ENCODE results near the gene SPA17.
A peak's percentile ranks its signal among the peaks of the same experiment; 100 is the strongest.

The SPA17 gene

DNA sequence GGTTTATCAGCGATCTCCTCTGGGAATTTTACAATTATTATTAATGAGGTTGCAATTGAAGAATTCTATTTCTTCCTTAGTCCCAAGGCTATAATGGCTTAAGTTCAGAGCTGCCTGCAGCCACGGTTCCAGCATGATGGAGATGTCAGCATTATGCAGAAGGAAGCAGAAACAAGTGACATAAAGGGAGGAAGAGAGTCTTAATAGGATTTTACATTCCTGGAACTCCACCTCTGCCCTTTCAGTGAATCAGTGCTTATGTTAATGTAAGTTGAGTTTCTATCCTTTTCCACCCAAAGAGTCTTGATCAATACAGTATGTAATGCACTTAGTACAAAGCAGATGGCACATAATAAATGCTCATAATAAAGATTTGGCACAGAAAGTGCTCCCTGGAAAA, 54.4 kb downstream of the SPA17 start:
- no peak for DNase-seq
- Histone ChIP-seq H3K4me1 (peaks cover 5 to 23% (median 17%) of the 10 kb centered on the region in 4 donors), H3K36me3 (no peaks in the 10 kb centered on the region), H3K4me3 (no peak overlapping the region), H3K27ac (no peak overlapping the region), H3K9me3 (no peaks in the 10 kb centered on the region), H3K27me3 (no peaks in the 10 kb centered on the region)
- intact Hi-C loops (cut with DNase I; ENCODE audit: low total_unique reads) = no loop called here
- TF ChIP-seq, protein P1, sequence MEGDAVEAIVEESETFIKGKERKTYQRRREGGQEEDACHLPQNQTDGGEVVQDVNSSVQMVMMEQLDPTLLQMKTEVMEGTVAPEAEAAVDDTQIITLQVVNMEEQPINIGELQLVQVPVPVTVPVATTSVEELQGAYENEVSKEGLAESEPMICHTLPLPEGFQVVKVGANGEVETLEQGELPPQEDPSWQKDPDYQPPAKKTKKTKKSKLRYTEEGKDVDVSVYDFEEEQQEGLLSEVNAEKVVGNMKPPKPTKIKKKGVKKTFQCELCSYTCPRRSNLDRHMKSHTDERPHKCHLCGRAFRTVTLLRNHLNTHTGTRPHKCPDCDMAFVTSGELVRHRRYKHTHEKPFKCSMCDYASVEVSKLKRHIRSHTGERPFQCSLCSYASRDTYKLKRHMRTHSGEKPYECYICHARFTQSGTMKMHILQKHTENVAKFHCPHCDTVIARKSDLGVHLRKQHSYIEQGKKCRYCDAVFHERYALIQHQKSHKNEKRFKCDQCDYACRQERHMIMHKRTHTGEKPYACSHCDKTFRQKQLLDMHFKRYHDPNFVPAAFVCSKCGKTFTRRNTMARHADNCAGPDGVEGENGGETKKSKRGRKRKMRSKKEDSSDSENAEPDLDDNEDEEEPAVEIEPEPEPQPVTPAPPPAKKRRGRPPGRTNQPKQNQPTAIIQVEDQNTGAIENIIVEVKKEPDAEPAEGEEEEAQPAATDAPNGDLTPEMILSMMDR (IDR thresholded peaks at IDR 0.05) = no peak

DNA sequence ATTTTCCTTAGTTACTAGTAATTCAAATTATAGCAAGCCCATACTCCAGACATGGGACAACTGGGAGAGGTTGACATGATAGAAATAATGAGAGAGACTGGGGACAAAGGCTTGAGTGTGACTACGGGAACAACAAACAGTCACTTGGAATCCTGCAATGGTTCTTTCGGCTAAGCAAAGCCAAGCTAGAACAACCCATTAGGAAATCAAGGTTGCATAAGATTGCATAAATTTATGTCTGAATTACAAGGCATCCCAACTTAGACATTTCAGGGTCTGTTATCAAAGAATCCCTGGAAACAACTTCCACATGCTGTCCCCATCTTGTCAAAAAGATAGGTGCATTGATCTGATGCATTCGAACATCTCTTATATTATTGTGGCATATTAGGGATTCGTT, 55.9 kb downstream of the SPA17 start:
- H3K4me1 ChIP-seq = peaks cover 5 to 21% (median 16%) of the 10 kb centered on the region in 4 donors
- H3K27ac ChIP-seq = no peak overlapping the region
- no peak for DNase-seq
- no peaks in the 10 kb centered on the region for H3K9me3 ChIP-seq
- intact Hi-C loops (cut with DNase I; ENCODE audit: low total_unique reads) = no loop called here
- no peaks in the 10 kb centered on the region for H3K27me3 ChIP-seq
- TF ChIP-seq, protein P1 (IDR thresholded peaks at IDR 0.05) = no peak
- H3K4me3 ChIP-seq = no peak overlapping the region
- H3K36me3 ChIP-seq = no peaks in the 10 kb centered on the region

DNA sequence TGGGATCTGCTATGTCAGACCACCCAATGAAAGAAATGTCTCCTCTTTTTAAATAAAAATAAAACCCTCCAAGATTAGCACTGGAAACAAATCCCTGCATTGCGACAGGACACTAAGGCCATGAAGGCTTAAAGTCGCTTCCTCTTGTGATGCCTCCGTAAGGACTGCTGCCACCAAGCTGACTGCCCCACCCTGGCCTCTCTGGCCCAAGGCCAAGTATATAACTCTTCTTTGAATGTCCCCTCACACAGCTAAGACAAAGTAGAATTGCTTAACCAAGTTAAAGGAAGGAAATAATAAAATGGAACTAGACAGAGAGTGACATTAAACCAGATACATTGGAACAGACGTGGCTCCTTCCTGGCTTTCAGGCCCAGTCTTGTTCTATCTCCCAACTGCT, 58.5 kb downstream of the SPA17 start:
- Histone ChIP-seq H3K9me3 (no peaks in the 10 kb centered on the region), H3K4me1 (peaks cover 0 to 20% (median 5%) of the 10 kb centered on the region in 4 donors), H3K36me3 (no peaks in the 10 kb centered on the region), H3K4me3 (no peak overlapping the region), H3K27ac (no peak overlapping the region), H3K27me3 (no peaks in the 10 kb centered on the region)
- peak in 1 of 2 donors; percentile 62 for DNase-seq
- intact Hi-C loops (cut with DNase I; ENCODE audit: low total_unique reads) = no loop called here
- TF ChIP-seq, protein P1 (IDR thresholded peaks at IDR 0.05) = no peak

DNA sequence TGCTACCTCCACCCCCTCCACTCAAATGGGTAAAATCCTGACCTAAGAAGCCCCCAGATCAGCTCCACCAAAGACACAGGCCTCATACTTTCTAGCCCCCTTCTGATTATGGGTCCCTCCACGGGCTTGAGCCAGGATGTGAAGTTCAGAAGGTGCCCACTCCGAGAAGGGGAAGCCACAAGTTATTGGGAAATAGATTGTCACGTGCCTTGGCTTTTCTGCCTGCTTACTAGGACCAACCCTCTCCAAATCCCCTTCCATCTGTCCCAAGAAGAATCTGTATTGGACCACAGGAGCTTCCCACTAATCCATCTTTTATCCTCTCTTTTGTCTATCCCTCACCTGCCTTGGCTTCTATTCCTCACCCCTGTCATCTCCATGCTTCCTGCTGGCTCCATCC, 63.0 kb downstream of the SPA17 start:
- Histone ChIP-seq H3K36me3 (no peaks in the 10 kb centered on the region), H3K4me3 (no peak overlapping the region), H3K9me3 (no peaks in the 10 kb centered on the region), H3K27ac (peak overlapping the region; percentile 44 to 64), H3K27me3 (no peaks in the 10 kb centered on the region), H3K4me1 (peaks cover 0 to 44% (median 19%) of the 10 kb centered on the region in 4 donors)
- DNase-seq = peak in 1 of 2 donors; percentile 55
- TF ChIP-seq, protein P1 (IDR thresholded peaks at IDR 0.05) = no peak
- intact Hi-C loops (cut with DNase I; ENCODE audit: low total_unique reads) = no loop called here

DNA sequence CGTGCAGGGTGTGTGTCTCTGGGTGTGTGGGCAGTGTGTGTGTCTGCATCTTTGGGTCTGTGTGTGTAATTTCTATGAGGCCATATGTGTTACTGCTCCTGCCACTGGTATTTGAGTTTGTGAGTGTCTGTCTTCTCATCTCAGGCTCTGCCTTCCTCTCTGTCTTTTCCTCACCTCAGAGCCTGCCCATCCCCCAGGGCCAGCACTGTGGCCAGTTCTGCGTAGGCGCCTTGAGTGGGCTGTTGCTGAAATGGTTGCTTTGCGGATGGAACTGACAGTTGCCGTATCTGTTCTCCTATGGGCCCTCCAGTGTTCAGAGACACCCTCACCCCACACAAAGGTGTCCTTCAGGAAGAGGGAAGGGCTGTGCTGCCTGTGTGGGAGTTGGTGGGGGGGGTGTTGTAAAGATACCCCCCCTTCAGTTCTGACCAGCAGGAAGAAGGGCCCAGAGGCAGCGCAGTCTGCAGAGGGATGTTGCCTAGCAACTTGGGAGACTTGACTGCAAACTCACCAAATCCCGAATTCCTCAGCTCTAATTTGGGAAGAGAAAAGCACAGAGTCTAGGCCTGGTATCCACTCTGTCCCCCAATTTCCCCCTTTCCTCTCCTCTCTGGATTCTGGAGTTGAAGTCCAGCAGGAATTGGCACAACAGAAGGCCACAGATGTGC, 64.1 kb downstream of the SPA17 start:
- H3K4me1 ChIP-seq = peaks cover 0 to 44% (median 19%) of the 10 kb centered on the region in 4 donors
- no peaks in the 10 kb centered on the region for H3K27me3 ChIP-seq
- TF ChIP-seq, protein P1 (IDR thresholded peaks at IDR 0.05) = no peak
- H3K4me3 ChIP-seq = no peak overlapping the region
- no peaks in the 10 kb centered on the region for H3K9me3 ChIP-seq
- H3K27ac ChIP-seq = peak overlapping the region; percentile 44 to 64
- intact Hi-C loops (cut with DNase I; ENCODE audit: low total_unique reads) = no loop called here
- H3K36me3 ChIP-seq = no peaks in the 10 kb centered on the region
- DNase-seq = no peak
